ENCODE results near the gene OGDH. TPM values are rescaled to one million over a fixed set of nuclear protein-coding genes. Genes with fewer than 3 reads are reported as not detected.

The OGDH gene
- total and polyA plus RNA-seq, 2 of the 4 experiments (the other 2 are of a cell fraction), result 47.4 to 56.5 TPM

DNA sequence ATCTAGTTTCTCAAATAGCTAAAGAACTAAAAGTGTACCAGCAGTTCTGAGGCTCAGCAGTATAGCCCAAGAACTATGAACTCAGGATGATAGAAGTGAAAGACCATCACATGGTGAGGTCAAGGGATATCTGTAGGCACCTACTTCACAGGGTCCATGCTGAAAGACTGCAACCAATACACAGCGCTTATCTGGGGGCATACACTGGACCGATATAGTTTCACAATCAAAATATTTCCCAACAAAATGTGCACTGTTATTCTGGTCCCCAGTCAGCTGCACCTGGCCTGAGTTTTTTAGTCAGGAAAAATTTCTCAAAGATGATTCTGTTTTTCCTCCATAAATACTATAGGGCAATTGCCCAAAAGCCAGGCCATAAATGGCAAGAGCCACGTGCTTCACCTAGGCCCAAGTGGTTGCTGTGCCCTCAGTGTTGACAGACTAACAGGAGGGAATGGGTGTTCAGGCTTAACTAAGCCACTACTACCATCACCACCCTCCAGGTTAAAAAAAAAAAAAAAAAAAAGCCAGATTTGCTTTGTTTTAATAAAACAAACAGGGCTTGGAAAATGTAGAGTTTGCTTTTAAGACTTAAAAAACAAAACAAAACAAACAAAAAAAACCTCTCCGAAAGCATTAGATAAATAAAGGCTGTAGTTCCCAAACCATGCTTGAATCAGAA, 58.5 kb downstream of the OGDH start:
- H4K91ac ChIP-seq (ENCODE audit: insufficient read depth, low read depth, low read length), result no peak overlapping the region
- no peak overlapping the region for H3K56ac ChIP-seq (ENCODE audit: extremely low read depth, insufficient read depth, low read length)
- H3K14ac ChIP-seq (replicated peaks; ENCODE audit: low read depth, low read length), result no peak overlapping the region
- no TSS peak for BruUV-seq (replicated peaks)
- peaks cover 13 to 21% of the 10 kb centered on the region in 2 experiments; a peak in 3 of 4 replicates for H3K79me1 ChIP-seq (ENCODE audit: low read depth in 1 of 2, low read length in 2 of 2)
- H3K9me1 ChIP-seq (ENCODE audit: insufficient read depth, low read length), result peaks cover 13% of the 10 kb centered on the region
- H3K18ac ChIP-seq (ENCODE audit: low read depth, low read length), result no peak overlapping the region
- H3K9me3 ChIP-seq (ENCODE audit: control insufficient read depth, insufficient read depth, low read length), result peaks cover 8% of the 10 kb centered on the region
- no peak overlapping the region for H2BK15ac ChIP-seq (ENCODE audit: low read depth, low read length)
- DNase-seq (no peak), ATAC-seq (ENCODE audit: low read depth) (no peak)
- no peaks in the 10 kb centered on the region for H3K4me1 ChIP-seq (ENCODE audit: control insufficient read depth, insufficient read depth, low read length)
- H3K4me2 ChIP-seq (ENCODE audit: low read depth, low read length), result no peak overlapping the region
- no peak overlapping the region for H2AK9ac ChIP-seq (replicated peaks; ENCODE audit: low read depth, low read length, poor library complexity)
- TF ChIP-seq, protein P1, sequence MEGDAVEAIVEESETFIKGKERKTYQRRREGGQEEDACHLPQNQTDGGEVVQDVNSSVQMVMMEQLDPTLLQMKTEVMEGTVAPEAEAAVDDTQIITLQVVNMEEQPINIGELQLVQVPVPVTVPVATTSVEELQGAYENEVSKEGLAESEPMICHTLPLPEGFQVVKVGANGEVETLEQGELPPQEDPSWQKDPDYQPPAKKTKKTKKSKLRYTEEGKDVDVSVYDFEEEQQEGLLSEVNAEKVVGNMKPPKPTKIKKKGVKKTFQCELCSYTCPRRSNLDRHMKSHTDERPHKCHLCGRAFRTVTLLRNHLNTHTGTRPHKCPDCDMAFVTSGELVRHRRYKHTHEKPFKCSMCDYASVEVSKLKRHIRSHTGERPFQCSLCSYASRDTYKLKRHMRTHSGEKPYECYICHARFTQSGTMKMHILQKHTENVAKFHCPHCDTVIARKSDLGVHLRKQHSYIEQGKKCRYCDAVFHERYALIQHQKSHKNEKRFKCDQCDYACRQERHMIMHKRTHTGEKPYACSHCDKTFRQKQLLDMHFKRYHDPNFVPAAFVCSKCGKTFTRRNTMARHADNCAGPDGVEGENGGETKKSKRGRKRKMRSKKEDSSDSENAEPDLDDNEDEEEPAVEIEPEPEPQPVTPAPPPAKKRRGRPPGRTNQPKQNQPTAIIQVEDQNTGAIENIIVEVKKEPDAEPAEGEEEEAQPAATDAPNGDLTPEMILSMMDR (conservative IDR thresholded peaks at IDR 0.05; ENCODE audit: low read depth, low read length), result no peak
- TF ChIP-seq, protein P2, sequence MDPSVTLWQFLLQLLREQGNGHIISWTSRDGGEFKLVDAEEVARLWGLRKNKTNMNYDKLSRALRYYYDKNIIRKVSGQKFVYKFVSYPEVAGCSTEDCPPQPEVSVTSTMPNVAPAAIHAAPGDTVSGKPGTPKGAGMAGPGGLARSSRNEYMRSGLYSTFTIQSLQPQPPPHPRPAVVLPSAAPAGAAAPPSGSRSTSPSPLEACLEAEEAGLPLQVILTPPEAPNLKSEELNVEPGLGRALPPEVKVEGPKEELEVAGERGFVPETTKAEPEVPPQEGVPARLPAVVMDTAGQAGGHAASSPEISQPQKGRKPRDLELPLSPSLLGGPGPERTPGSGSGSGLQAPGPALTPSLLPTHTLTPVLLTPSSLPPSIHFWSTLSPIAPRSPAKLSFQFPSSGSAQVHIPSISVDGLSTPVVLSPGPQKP (IDR thresholded peaks at IDR 0.05; ENCODE audit: borderline replicate concordance, low read depth, low read length), result no peak
- TF ChIP-seq SMC3 (IDR thresholded peaks at IDR 0.05; ENCODE audit: low read depth, low read length) (no peak), MAFK (IDR thresholded peaks at IDR 0.05; ENCODE audit: low read depth, low read length) (no peak), RCOR1 (IDR thresholded peaks at IDR 0.05; ENCODE audit: insufficient replicate concordance, low read length) (no peak), FOS (IDR thresholded peaks at IDR 0.05; ENCODE audit: low read depth, low read length) (no peak), RAD21 (IDR thresholded peaks at IDR 0.05; ENCODE audit: low read length) (no peak), MXI1 (IDR thresholded peaks at IDR 0.05; ENCODE audit: borderline replicate concordance, low read depth, low read length) (no peak), POLR2A (IDR thresholded peaks at IDR 0.05; ENCODE audit: low read depth, low read length) (no peak), RFX5 (IDR thresholded peaks at IDR 0.05; ENCODE audit: low read depth, low read length) (no peak), CEBPB (IDR thresholded peaks at IDR 0.05; ENCODE audit: low read depth, low read length) (no peak), BHLHE40 (IDR thresholded peaks at IDR 0.05; ENCODE audit: low read depth, low read length) (no peak), MAZ (IDR thresholded peaks at IDR 0.05; ENCODE audit: borderline replicate concordance, low read depth, low read length) (no peak), NFE2L2 (IDR thresholded peaks at IDR 0.05; ENCODE audit: low read depth, low read length) (no peak), CHD1 (IDR thresholded peaks at IDR 0.05; ENCODE audit: low read depth, low read length) (no peak)
- TF ChIP-seq, protein P3, sequence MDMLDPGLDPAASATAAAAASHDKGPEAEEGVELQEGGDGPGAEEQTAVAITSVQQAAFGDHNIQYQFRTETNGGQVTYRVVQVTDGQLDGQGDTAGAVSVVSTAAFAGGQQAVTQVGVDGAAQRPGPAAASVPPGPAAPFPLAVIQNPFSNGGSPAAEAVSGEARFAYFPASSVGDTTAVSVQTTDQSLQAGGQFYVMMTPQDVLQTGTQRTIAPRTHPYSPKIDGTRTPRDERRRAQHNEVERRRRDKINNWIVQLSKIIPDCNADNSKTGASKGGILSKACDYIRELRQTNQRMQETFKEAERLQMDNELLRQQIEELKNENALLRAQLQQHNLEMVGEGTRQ (IDR thresholded peaks at IDR 0.05; ENCODE audit: low read depth, low read length), result no peak
- no peak overlapping the region for H2BK120ac ChIP-seq (ENCODE audit: low read depth, low read length)
- no peak overlapping the region for H3K9ac ChIP-seq (ENCODE audit: low read depth, low read length)
- no CpG with 5 or more reads among the region's 4 CpGs for WGBS, 2 experiments (ENCODE audit: extremely low coverage in 2 of 2, insufficient read length in 1 of 2)
- H4K8ac ChIP-seq (ENCODE audit: low read depth in 2 of 2, low read length in 2 of 2), result no peak overlapping the region
- H2BK5ac ChIP-seq (ENCODE audit: low read depth, low read length, poor library complexity, severe bottlenecking), result no peak overlapping the region
- no peak overlapping the region for H2AK5ac ChIP-seq (ENCODE audit: low read depth, low read length)
- no peaks in the 10 kb centered on the region for H4K20me1 ChIP-seq (ENCODE audit: insufficient read depth, low read length)
- ChIA-PET CTCF (no interaction called here), POLR2A (ENCODE audit: unreplicated experiment) (no interaction called here)
- no peak overlapping the region for H2AFZ ChIP-seq (replicated peaks; ENCODE audit: low read length, poor library complexity)
- dilution Hi-C loops (cut with HindIII; ENCODE audit: low sequenced_read_pairs, unreplicated experiment), result no loop called here
- peaks cover 11% of the 10 kb centered on the region for H3K36me3 ChIP-seq (ENCODE audit: control insufficient read depth, insufficient read depth, low read length)
- in situ Hi-C loops (cut with MboI; ENCODE audit: low sequenced_read_pairs), result no loop called here
- no peaks in the 10 kb centered on the region for H3K27me3 ChIP-seq (ENCODE audit: control insufficient read depth, insufficient read depth, low read length)
- intact Hi-C loops (cut with micrococcal nuclease), result no loop called here
- no peak overlapping the region for H2BK20ac ChIP-seq (ENCODE audit: low read depth, low read length)
- no peak overlapping the region for H3K4me3 ChIP-seq (ENCODE audit: insufficient read depth, low read depth, low read length)
- H3K4ac ChIP-seq (ENCODE audit: low read depth, low read length), result no peak overlapping the region
- H4K5ac ChIP-seq (ENCODE audit: low read depth, low read length), result no peak overlapping the region
- no peak overlapping the region for H3K23ac ChIP-seq (ENCODE audit: low read depth, low read length)
- H3K27ac ChIP-seq (ENCODE audit: insufficient read depth, low read length), result no peak overlapping the region

All from IMR-90 (cell line).